ENCODE results near the gene RSRC2.

DNA sequence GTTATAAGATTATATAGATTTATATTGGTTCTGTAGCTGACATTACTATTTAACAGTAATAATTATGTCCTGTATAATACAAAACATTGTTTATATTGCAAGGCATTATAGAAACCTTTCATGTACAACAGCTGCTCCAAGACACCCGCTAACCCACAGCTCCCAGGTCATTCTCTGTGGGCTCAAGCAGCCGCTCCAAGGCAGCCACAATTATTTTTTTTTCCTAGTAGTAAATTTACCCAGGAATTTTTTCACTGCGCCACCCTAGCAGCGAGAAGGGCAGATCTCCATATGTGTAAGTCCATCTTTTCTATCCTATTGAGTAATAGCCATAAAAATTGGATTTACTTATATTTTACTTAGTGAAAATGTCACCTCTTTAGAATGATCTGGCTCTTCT, 36.6 kb upstream of the RSRC2 start:
- TF ChIP-seq POLR2AphosphoS5 (IDR thresholded peaks at IDR 0.05) (no peak), CTCF (IDR thresholded peaks at IDR 0.05; ENCODE audit: poor library complexity, severe bottlenecking) (no peak), TAF1 (IDR thresholded peaks at IDR 0.05; ENCODE audit: low read depth) (no peak), RAD21 (conservative IDR thresholded peaks at IDR 0.05) (no peak), EP300 (conservative IDR thresholded peaks at IDR 0.05; ENCODE audit: poor library complexity, severe bottlenecking) (no peak), MXI1 (conservative IDR thresholded peaks at IDR 0.05; ENCODE audit: poor library complexity, severe bottlenecking) (no peak), EZH2 (IDR thresholded peaks at IDR 0.05; ENCODE audit: borderline replicate concordance, insufficient read depth, low read length, poor library complexity, severe bottlenecking) (no peak), SMC3 (conservative IDR thresholded peaks at IDR 0.05; ENCODE audit: poor library complexity) (no peak)
- TF ChIP-seq, protein P1, sequence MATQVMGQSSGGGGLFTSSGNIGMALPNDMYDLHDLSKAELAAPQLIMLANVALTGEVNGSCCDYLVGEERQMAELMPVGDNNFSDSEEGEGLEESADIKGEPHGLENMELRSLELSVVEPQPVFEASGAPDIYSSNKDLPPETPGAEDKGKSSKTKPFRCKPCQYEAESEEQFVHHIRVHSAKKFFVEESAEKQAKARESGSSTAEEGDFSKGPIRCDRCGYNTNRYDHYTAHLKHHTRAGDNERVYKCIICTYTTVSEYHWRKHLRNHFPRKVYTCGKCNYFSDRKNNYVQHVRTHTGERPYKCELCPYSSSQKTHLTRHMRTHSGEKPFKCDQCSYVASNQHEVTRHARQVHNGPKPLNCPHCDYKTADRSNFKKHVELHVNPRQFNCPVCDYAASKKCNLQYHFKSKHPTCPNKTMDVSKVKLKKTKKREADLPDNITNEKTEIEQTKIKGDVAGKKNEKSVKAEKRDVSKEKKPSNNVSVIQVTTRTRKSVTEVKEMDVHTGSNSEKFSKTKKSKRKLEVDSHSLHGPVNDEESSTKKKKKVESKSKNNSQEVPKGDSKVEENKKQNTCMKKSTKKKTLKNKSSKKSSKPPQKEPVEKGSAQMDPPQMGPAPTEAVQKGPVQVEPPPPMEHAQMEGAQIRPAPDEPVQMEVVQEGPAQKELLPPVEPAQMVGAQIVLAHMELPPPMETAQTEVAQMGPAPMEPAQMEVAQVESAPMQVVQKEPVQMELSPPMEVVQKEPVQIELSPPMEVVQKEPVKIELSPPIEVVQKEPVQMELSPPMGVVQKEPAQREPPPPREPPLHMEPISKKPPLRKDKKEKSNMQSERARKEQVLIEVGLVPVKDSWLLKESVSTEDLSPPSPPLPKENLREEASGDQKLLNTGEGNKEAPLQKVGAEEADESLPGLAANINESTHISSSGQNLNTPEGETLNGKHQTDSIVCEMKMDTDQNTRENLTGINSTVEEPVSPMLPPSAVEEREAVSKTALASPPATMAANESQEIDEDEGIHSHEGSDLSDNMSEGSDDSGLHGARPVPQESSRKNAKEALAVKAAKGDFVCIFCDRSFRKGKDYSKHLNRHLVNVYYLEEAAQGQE (IDR thresholded peaks at IDR 0.05; ENCODE audit: borderline replicate concordance), result no peak
